K562 (cell line): ENCODE results near the gene TTC28. TPM values are rescaled to one million over a fixed set of nuclear protein-coding genes. Genes with fewer than 3 reads are reported as not detected.
A peak's percentile ranks its signal among the peaks of the same experiment; 100 is the strongest.

ENCODE experiments used
- ATAC-seq: fragments of 200-7000 bp; cut with Tn5 transposase; 3 replicates; pipeline ENCODE4 v1.9.1; 2020; ENCODE audit warnings: moderate library complexity
- BruUV-seq: library from RNA; stranded (reverse); fragments of 400-500 nt; replicated peaks from 2 replicates; lab custom pipeline; 2021; lab: Mats Ljungman, UMichigan
- CTCF ChIA-PET: fragments of 300-600 bp; formaldehyde crosslinking; extraction: SDS; loops from one replicate; lab custom pipeline; 2021; ENCODE audit warnings: low intra/inter-chr PET ratio; lab: Yijun Ruan, JAX
- POLR2A ChIA-PET: fragments of 300-600, 350-650 bp; sonication (Branson Sonifier 250); formaldehyde crosslinking; extraction: SDS; loops from one replicate; lab custom pipeline; 2021; ENCODE audit warnings: antibody characterized with exemption, inconsistent platforms; lab: Yijun Ruan, JAX
- DNase-seq, 4 experiments: peaks; one replicate each; pipeline versions ENCODE4 v3.0.0 to v3.0.0-alpha.2; 2011 to 2018; ENCODE audit warnings: low spot score in 3 of 4, mixed read lengths in 3 of 4; ENCODE audit errors: extremely low read depth in 1 of 4
- FAIRE-seq: peaks from 2 replicates; lab custom pipeline; 2011; peaks lifted over from hg19 to GRCh38; lab: Jason Lieb, UNC
- H2AFZ ChIP-seq: 2 replicates; pipeline ENCODE4 v1.6.0; 2011; ENCODE audit warnings: low read depth, low read length, control low read depth, inconsistent platforms
- H3K27ac ChIP-seq: fragments of 200-600 bp; 3 replicates; pipeline ENCODE4 v1.8.0; 2011; ENCODE audit warnings: low read depth, mild to moderate bottlenecking, control low read depth, inconsistent platforms, low read length, moderate library complexity, mixed read lengths; ENCODE audit errors: extremely low read depth
- H3K27me3 ChIP-seq, 2 experiments: fragments of 300-600 bp in 1 of 2; 2 replicates in 1 of 2; 3 replicates in 1 of 2; pipeline versions ENCODE4 v1.6.0 to v1.8.0; 2011; ENCODE audit warnings: inconsistent platforms in 2 of 2, low read length in 2 of 2, mild to moderate bottlenecking in 1 of 2, mixed read lengths in 1 of 2, moderate library complexity in 1 of 2; ENCODE audit not compliant: control insufficient read depth in 2 of 2, insufficient read depth in 2 of 2
- H3K36me3 ChIP-seq: fragments of 300-600 bp; 3 replicates; pipeline ENCODE4 v1.8.0; 2011; ENCODE audit warnings: mild to moderate bottlenecking, low read length, inconsistent platforms; ENCODE audit not compliant: control insufficient read depth, insufficient read depth
- H3K4me1 ChIP-seq, 2 experiments: fragments of 200-600 bp in 1 of 2; replicated peaks in 1 of 2; 2 replicates in 1 of 2; 3 replicates in 1 of 2; pipeline versions ENCODE4 v1.5.1 to v1.8.0; 2011; ENCODE audit warnings: inconsistent platforms in 2 of 2, low read length in 2 of 2, mild to moderate bottlenecking in 1 of 2, mixed read lengths in 1 of 2, moderate library complexity in 1 of 2; ENCODE audit not compliant: control insufficient read depth in 2 of 2, insufficient read depth in 2 of 2
- H3K4me2 ChIP-seq: 2 replicates; pipeline ENCODE4 v1.6.1; 2011; ENCODE audit warnings: low read length, control low read depth, inconsistent platforms, mixed read lengths; ENCODE audit not compliant: insufficient read depth
- H3K4me3 ChIP-seq: fragments of 200-600 bp; sonication (generic), shearing (Covaris generic); 2 replicates; pipeline ENCODE4 v1.5.1; 2016; ENCODE audit warnings: control low read depth, inconsistent platforms
- H3K79me2 ChIP-seq: fragments of 200-600 bp; 3 replicates; pipeline ENCODE4 v1.8.0; 2011; ENCODE audit warnings: low read length, inconsistent platforms; ENCODE audit not compliant: control insufficient read depth, insufficient read depth
- H3K9ac ChIP-seq, 2 experiments: 2 replicates each; pipeline versions ENCODE4 v1.6.0 to v1.6.1; 2011; ENCODE audit warnings: low read depth in 2 of 2, low read length in 2 of 2, control low read depth in 1 of 2, inconsistent platforms in 1 of 2, mild to moderate bottlenecking in 1 of 2, mixed read lengths in 1 of 2; ENCODE audit not compliant: insufficient read depth in 1 of 2
- H3K9me1 ChIP-seq: one replicate; pipeline ENCODE4 v1.6.0; 2011; ENCODE audit warnings: inconsistent platforms, mild to moderate bottlenecking, low read length, moderate library complexity; ENCODE audit not compliant: control insufficient read depth, insufficient read depth
- H3K9me3 ChIP-seq: replicated peaks from 2 replicates; pipeline ENCODE4 v1.5.1; 2011; ENCODE audit warnings: low read depth, low read length, inconsistent platforms; ENCODE audit not compliant: control insufficient read depth, insufficient read depth
- H4K20me1 ChIP-seq: replicated peaks from 2 replicates; pipeline ENCODE4 v1.6.1; 2011; ENCODE audit warnings: low read length, inconsistent platforms, mixed read lengths; ENCODE audit not compliant: control insufficient read depth, insufficient read depth
- ATF7 ChIP-seq: fragments of 450-650 bp; IDR thresholded peaks from 2 replicates; pipeline ENCODE4 v1.7.1; 2014; ENCODE audit warnings: mild to moderate bottlenecking, moderate library complexity
- BRD9 ChIP-seq: fragments of 450-650 bp; IDR thresholded peaks from 2 replicates; pipeline ENCODE4 v1.6.1; 2018; ENCODE audit warnings: low read depth; ENCODE audit not compliant: partially characterized antibody
- CREM ChIP-seq: IDR thresholded peaks from 2 replicates; pipeline ENCODE4 v1.6.1; 2014; ENCODE audit warnings: antibody characterized with exemption, low read depth
- ELF1 ChIP-seq: fragments of 200-800 bp; sonication (Bioruptor generic); IDR thresholded peaks from 2 replicates; pipeline ENCODE4 v1.6.1; 2016; ENCODE audit warnings: missing genetic modification characterization, missing compliant biosample characterization
- L3MBTL2 ChIP-seq: fragments of 450-650 bp; IDR thresholded peaks from 2 replicates; pipeline ENCODE4 v1.6.1; 2016; ENCODE audit warnings: mild to moderate bottlenecking, moderate library complexity
- NEUROD1 ChIP-seq: fragments of 150-350 bp; IDR thresholded peaks from 2 replicates; pipeline ENCODE4 v1.6.1; 2014; ENCODE audit warnings: borderline replicate concordance, low read length, low read depth; ENCODE audit not compliant: partially characterized antibody
- PRPF4 ChIP-seq: fragments of 200-400 bp; formaldehyde crosslinking; IDR thresholded peaks from one replicate; pipeline ENCODE4 v1.6.1; 2017; ENCODE audit warnings: low read length, low read depth, mild to moderate bottlenecking; ENCODE audit not compliant: insufficient read depth, poor library complexity, severe bottlenecking
- RBFOX2 ChIP-seq: fragments of 200-400 bp; formaldehyde crosslinking; IDR thresholded peaks from 2 replicates; pipeline ENCODE4 v1.6.1; 2017; ENCODE audit warnings: low read depth, mild to moderate bottlenecking, low read length, moderate library complexity
- SMAD3 ChIP-seq: fragments of 450-650 bp; formaldehyde crosslinking; conservative IDR thresholded peaks from 2 replicates; pipeline ENCODE4 v1.4.0; 2020; ENCODE audit warnings: mild to moderate bottlenecking
- THRAP3 ChIP-seq: fragments of 450-650 bp; IDR thresholded peaks from 2 replicates; pipeline ENCODE4 v1.6.1; 2016; ENCODE audit warnings: mild to moderate bottlenecking, inconsistent platforms, borderline replicate concordance
- ZBED1 ChIP-seq: IDR thresholded peaks from 2 replicates; pipeline ENCODE4 v1.6.1; 2014
- ZNF175 ChIP-seq: fragments of 200-800 bp; sonication (Bioruptor generic); IDR thresholded peaks from 2 replicates; pipeline ENCODE4 v1.6.1; 2016; ENCODE audit warnings: low read depth, mild to moderate bottlenecking, missing genetic modification characterization, missing compliant biosample characterization
- WGBS: fragments of 100-300 bp; shearing (Covaris generic); methylation state at CpG from one replicate; pipeline ENCODE4 v1.1.6; 2016; ENCODE audit warnings: low coverage, mixed read lengths; ENCODE audit not compliant: insufficient coverage; ENCODE audit errors: missing lambda C conversion rate; 5-methylcytosine and 5-hydroxymethylcytosine counted together
- in situ Hi-C: fragments of 300-500 bp; cut with MboI; formaldehyde crosslinking; loops from 4 replicates; pipeline ENCODE4 v1.15.0; 2018; ENCODE audit warnings: inconsistent platforms, mixed read lengths
- intact Hi-C: fragments of 100-400 bp; cut with micrococcal nuclease; formaldehyde crosslinking; loops from 2 replicates; pipeline ENCODE4 v1.14.2; 2022
- polyA plus RNA-seq, 8 experiments: library from polyadenylated mRNA; depleted of rRNA in 4 of 8; stranded (reverse) in 5 of 8; unstranded in 3 of 8; fragments of >200 nt; fragmentation: Nextera tagmentation in 2 of 8; fragmentation: Illumina TruSeq in 1 of 8; extraction: Ambion mirVana in 2 of 8; extraction: Trizol in 1 of 8; gene quantifications; 2 replicates each; pipeline versions ENCODE4 v1.2.1 to v1.2.3, GENCODE V29; 2011 to 2014; ENCODE audit warnings: inconsistent platforms in 1 of 8, missing spikeins in 1 of 8
- total RNA-seq, 7 experiments: library from RNA; depleted of rRNA in 6 of 7; stranded (reverse); fragments of >200 nt in 6 of 7; fragmentation: Illumina TruSeq in 2 of 7; extraction: Trizol in 2 of 7; gene quantifications; 2 replicates each; pipeline versions ENCODE4 v1.2.1 to v1.2.3, GENCODE V29; 2011 to 2021; ENCODE audit warnings: low replicate concordance in 1 of 7
- TF ChIP-seq, protein P1 (sequence below): IDR thresholded peaks from 2 replicates; pipeline ENCODE4 v1.6.1; 2012; ENCODE audit warnings: low read depth, low read length, improper control_type of control experiment, borderline replicate concordance
- TF ChIP-seq, protein P2 (sequence below): fragments of 250-450 bp; sonication (Bioruptor Pico); IDR thresholded peaks from 2 replicates; pipeline ENCODE4 v1.5.0; 2020; ENCODE audit warnings: mild to moderate bottlenecking, borderline replicate concordance
- TF ChIP-seq, protein P3 (sequence below): fragments of 450-650 bp; IDR thresholded peaks from 2 replicates; pipeline ENCODE4 v1.6.1; 2017; ENCODE audit warnings: antibody characterized with exemption

TTC28 gene
- total and polyA plus RNA-seq, 9 of the 15 experiments (the other 6 are each of a cell fraction or from before 2014, with no cell fraction given), result 0.22 to 10.7 (median 3.1) TPM

DNA sequence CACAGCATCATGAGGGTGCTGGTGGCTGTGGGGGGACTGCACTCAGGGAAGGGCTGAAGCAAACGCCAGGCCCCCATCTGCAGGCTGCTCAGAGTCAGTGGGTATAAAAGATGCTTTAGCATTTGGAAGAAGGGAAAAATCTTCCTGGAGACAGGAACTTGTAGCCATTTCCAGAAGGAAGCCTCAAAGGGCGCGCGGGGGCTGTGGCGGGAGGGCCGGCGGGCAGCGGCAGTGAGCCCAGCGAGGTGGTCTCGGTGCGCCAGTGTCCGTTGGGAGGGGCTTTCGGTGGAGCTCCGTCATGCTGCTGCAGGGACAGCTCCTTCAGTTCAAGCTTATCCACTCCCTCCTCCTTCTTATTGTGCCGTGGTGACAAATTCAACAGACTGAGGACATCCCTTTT, 697.5 kb downstream of the TTC28 start (continued):
- TF ChIP-seq THRAP3 (no peak), ELF1 (tag) (no peak), ZNF175 (CRISPR knock-in tag) (no peak)
- TF ChIP-seq, all 486 proteins: peak for 0

DNA sequence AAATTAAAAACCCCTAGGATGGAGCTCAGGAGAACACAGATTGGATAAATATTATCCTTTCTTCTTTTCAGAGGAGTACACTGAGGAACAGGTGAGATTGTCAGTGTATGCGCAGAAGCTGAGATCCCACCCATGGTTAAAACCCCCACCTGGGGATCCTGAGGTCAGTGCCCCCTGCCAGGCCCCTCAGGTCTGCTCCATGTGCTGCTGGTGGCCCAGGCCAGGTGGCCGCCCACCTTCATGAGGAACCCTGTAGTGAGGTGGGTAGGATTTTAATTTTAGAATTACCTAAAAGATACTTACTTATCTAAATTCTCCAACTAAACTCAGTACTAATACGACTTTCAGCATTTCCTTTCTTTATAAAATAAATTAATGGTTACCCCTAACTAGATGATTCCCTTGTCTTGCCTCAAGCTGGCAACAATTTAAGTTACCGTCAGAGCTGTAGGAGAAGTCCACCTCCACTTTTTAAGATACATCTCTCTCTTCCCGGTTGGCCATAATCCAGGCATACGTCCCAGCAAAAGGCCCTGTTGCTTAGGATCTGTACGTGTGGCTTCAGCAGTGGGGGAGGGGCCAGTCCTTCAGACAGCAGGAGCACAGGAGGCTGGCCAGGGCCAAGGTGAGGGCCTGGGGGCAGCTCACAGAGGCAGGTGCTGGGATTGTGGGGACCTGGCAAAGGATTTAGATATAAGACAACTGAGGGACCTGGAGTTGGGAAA, 699.1 kb downstream of the TTC28 start:
- no peak overlapping the region for H3K27ac ChIP-seq
- no peaks in the 10 kb centered on the region for H3K9me3 ChIP-seq
- peaks cover 5% of the 10 kb centered on the region; the same call in 1 of the 3 replicates for H3K36me3 ChIP-seq
- in situ Hi-C loops (no loop called here), intact Hi-C loops (no loop called here)
- no peak overlapping the region for H3K4me3 ChIP-seq
- WGBS, result 64% methylated on average over 6 of the region's 7 CpGs
- no peaks in the 10 kb centered on the region for H3K4me1 ChIP-seq
- H3K9me1 ChIP-seq, result no peaks in the 10 kb centered on the region
- no peak for ATAC-seq
- H4K20me1 ChIP-seq, result no peaks in the 10 kb centered on the region
- H3K79me2 ChIP-seq, result no peaks in the 10 kb centered on the region
- FAIRE-seq, result no peak
- peak in 3 of 4 experiments; percentile 16 to 38 (median 22) for DNase-seq
- CTCF ChIA-PET, result no interaction called here
- H3K9ac ChIP-seq, result no peak overlapping the region
- POLR2A ChIA-PET, result interaction anchor here (0.6 to 1.2 kb wide), 4 partner anchors 106 to 1046 kb away, joined by 3 read pairs; no protein-coding TSS in a partner anchor
- BruUV-seq, result no TSS peak
- H2AFZ ChIP-seq, result no peak overlapping the region
- no peaks in the 10 kb centered on the region for H3K27me3 ChIP-seq
- no peak overlapping the region for H3K4me2 ChIP-seq
- no peak for TF ChIP-seq SMAD3 (CRISPR knock-in tag)
- TF ChIP-seq, protein P1, sequence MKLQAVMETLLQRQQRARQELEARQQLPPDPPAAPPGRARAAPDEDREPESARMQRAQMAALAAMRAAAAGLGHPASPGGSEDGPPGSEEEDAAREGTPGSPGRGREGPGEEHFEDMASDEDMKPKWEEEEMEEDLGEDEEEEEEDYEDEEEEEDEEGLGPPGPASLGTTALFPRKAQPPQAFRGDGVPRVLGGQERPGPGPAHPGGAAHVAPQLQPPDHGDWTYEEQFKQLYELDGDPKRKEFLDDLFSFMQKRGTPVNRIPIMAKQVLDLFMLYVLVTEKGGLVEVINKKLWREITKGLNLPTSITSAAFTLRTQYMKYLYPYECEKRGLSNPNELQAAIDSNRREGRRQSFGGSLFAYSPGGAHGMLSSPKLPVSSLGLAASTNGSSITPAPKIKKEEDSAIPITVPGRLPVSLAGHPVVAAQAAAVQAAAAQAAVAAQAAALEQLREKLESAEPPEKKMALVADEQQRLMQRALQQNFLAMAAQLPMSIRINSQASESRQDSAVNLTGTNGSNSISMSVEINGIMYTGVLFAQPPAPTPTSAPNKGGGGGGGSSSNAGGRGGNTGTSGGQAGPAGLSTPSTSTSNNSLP, result no peak
- TF ChIP-seq, protein P2, sequence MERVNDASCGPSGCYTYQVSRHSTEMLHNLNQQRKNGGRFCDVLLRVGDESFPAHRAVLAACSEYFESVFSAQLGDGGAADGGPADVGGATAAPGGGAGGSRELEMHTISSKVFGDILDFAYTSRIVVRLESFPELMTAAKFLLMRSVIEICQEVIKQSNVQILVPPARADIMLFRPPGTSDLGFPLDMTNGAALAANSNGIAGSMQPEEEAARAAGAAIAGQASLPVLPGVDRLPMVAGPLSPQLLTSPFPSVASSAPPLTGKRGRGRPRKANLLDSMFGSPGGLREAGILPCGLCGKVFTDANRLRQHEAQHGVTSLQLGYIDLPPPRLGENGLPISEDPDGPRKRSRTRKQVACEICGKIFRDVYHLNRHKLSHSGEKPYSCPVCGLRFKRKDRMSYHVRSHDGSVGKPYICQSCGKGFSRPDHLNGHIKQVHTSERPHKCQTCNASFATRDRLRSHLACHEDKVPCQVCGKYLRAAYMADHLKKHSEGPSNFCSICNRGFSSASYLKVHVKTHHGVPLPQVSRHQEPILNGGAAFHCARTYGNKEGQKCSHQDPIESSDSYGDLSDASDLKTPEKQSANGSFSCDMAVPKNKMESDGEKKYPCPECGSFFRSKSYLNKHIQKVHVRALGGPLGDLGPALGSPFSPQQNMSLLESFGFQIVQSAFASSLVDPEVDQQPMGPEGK, result no peak
- no peak for TF ChIP-seq RBFOX2
- TF ChIP-seq NEUROD1, result no peak
- no peak for TF ChIP-seq ZBED1
- no peak for TF ChIP-seq ATF7
- no peak for TF ChIP-seq PRPF4
- TF ChIP-seq, protein P3, sequence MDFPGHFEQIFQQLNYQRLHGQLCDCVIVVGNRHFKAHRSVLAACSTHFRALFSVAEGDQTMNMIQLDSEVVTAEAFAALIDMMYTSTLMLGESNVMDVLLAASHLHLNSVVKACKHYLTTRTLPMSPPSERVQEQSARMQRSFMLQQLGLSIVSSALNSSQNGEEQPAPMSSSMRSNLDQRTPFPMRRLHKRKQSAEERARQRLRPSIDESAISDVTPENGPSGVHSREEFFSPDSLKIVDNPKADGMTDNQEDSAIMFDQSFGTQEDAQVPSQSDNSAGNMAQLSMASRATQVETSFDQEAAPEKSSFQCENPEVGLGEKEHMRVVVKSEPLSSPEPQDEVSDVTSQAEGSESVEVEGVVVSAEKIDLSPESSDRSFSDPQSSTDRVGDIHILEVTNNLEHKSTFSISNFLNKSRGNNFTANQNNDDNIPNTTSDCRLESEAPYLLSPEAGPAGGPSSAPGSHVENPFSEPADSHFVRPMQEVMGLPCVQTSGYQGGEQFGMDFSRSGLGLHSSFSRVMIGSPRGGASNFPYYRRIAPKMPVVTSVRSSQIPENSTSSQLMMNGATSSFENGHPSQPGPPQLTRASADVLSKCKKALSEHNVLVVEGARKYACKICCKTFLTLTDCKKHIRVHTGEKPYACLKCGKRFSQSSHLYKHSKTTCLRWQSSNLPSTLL, result no peak
- no peak for TF ChIP-seq BRD9
- no peak for TF ChIP-seq CREM
- TF ChIP-seq L3MBTL2, result no peak
